T-helper 2 cell (primary cell): ENCODE results near the gene INSYN1.

Experiments used
- DNase-seq, 5 experiments: peaks; one replicate each; pipeline versions ENCODE4 v3.0.0 to v3.0.0-alpha.2; 2012 to 2022

INSYN1 gene

GRCh38 chr15:73773428-73773827 lies 20.3 kb upstream of the INSYN1 start:
- DNase-seq, result no peak

GRCh38 chr15:73771385-73772045 lies 18.4 kb upstream of the INSYN1 start:
- DNase-seq, result no peak

- DNase-seq, result no peak
Observed at GRCh38 chr15:73770050-73770449, 16.9 kb upstream of the INSYN1 start.

- DNase-seq, result no peak
Observed at GRCh38 chr15:73767806-73768501, 14.8 kb upstream of the INSYN1 start.

DNA sequence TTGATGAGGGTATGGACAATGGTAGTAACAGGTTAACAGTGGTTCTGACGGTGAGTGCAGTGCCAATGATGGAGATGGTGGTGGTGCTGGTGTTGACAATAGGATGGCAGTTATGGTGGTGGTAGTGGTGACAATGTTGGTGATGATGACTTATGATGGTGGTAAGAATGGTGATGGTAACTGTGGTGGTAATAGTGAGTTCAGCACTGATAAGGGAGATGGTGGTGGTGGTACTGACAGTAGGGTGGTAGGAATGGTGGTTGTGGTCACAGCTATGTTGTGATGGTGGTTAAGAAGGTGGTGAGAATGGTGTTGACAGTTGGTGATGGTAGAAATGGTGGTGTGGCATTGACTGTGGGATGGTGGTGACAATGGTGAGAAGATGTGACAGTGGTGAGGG lies 13.4 kb upstream of the INSYN1 start:
- DNase-seq, result peak in 1 of 5 experiments; percentile 24

DNA sequence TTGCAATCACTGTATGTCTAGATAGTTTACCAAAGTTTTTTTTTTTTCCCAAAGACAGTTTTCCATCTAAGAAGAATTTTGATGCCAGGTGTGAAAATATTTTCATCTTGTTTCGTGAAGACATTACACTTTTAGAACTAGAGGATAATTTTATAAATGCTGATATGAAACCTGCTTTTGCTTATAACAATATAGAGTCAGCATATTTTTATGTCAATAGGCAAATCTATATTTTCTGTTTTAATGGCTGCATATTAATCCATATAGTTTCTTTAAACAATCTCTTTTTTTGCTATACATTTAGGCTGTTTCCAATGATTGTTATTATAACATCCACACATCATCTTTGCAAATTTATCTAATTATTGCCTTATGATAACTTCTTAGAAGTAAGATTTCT lies 12.6 kb upstream of the INSYN1 start:
- no peak for DNase-seq

DNA sequence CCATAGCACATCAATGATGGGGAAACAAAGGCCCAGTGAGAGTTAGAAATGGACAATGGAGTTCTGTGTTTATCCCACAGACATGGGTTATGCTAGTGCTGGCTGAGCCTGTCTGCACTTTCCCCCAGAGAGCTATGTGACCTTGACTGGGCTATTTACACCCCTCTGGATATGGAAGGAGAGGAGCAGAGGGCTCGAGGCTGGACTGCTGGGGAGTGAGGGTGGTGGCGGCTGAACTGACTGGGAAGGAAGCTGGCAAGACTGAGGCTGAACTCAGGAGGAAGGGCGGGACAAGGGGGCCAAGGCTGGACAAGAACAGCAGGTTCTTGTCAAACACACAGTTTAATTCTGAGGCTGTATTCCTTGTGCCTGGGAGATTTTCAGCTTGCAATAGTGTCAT lies 10.8 kb upstream of the INSYN1 start:
- DNase-seq, result no peak

DNA sequence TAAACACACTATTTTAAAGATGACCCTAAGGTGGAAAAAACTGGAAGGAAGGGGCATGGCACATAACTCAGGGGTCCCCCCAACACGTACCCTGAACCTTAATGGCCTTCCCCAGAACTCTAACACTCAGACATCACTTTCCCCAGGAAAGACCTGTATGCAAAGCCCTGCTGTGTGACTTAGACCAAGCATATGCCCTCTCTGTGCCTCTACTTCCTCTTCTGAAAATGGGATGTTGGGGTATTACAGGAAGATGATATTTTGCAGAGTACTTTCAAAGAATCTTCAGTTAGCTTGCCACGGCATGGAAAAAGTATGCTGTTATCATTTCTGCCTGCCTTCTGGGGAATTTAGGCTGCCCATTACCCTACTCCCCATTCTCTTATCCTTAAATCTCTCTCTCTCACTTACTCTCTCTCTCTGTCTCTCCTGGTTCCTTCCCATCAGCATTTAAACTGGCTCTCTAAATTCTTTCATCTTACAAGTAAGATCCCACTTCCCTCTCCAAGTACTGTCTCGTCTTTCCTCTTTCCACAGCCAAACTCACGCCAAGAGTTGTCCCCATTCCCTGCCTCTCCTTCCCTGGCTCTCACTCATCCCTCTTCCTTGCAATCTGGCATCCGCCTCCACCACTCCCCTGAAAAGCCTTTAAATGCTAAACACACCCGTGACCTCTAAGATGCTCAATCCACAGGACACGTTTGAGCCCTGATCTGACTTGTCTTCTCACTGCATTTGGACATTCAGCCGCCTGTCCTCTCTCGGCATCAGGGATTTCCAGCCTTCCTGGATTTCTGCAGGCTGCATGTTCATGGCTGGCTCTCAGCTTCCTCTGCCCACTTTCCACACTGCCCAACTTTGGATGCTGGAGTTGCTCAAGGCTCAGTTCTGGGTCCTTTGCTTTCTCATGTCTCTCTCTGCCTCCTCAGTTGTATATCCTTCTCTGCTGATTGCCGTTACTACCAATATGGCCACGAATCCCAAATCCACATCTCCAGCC lies 7.5 kb upstream of the INSYN1 start:
- no peak for DNase-seq

- DNase-seq, result no peak
Observed at GRCh38 chr15:73758461-73758860, 5.3 kb upstream of the INSYN1 start.

GRCh38 chr15:73757571-73757970 lies 4.4 kb upstream of the INSYN1 start:
- no peak for DNase-seq

DNA sequence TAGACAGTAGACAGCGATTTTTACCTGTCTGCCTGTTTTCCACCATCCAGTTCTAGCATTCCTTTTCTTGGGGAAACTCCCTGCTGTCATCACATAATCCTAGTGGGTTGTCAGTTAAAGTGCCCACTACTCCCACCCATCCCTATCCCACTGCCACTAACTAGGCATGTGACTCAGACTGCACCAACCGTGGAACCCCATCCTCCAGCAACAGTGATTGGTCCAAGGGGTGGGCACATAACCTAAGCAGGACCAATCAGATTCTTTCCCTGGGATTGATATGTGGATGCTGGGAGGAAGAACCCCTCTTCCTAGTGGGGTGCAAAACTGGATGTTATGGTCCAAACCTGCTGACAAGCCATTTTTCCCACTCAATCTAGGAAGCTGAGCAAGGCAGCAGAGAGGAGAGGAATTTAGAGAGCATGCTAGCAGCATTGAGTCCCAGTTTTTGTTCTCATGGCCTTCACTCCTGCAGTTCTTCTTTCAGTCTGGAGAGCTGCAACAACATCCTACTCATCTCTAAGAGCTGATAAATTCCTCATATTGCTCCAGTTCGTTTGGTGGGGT lies 3.9 kb upstream of the INSYN1 start:
- no peak for DNase-seq

DNA sequence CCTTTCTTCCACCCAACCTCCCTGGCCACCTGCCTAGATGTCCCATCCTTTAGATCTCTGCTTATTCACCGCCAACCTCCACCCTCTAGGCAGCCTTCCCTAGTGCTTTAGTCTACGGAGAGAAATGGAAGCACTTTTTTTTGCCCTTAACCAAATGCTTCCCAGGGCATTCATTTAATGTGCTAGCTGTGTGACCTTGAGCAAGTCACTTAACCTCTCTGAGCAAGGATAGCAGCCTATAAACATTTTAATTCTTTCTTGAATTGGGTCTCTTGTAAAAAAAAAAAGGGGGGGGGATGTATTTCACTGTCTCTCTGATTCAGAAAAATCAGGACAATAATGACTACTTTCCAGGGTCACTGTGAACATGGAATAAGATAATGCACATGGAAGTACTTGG lies 3.2 kb upstream of the INSYN1 start:
- DNase-seq, result no peak

GRCh38 chr15:73755946-73756345 lies 2.8 kb upstream of the INSYN1 start:
- no peak for DNase-seq

DNA sequence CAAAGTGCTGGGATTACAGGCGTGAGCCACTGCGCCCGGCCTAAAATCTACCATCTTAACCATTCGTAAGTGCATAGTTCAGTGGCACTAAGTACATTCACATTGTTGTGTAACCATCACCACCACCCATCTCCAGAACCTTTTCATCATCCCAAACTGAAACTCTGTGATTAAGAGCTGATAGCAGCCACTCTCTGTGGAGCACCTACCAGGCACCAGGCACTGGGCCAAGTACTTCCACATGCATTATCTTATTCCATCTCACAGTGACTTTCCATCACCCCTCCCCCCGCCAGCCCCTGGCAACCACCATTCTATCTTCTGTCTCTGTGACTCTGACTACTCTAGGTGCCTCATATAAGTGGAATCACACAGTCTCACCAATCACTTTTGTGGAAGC lies 2.3 kb upstream of the INSYN1 start:
- DNase-seq, result no peak

DNA sequence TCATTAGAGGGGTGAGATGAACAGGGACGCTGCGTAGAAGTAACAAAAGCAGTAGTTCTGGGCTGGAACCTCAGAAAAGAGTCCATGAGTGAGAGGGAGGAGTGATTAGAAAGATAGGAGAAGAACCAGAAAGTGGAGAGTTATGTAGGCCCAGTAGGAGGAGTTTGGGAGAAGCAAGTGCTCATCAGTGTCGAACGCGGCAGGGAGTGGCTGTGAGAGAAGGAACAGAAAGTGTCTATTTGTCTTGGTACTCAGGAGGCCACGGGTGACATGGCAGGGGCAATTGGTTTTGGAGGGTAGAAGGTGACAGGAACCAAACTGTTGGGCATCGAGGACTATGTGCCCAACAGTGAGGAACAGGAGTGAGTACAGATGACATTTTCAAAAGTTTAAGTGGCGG lies 1.3 kb upstream of the INSYN1 start:
- no peak for DNase-seq

- DNase-seq, result no peak
Observed at GRCh38 chr15:73752806-73753193, 351 bp downstream of the INSYN1 start.

DNA sequence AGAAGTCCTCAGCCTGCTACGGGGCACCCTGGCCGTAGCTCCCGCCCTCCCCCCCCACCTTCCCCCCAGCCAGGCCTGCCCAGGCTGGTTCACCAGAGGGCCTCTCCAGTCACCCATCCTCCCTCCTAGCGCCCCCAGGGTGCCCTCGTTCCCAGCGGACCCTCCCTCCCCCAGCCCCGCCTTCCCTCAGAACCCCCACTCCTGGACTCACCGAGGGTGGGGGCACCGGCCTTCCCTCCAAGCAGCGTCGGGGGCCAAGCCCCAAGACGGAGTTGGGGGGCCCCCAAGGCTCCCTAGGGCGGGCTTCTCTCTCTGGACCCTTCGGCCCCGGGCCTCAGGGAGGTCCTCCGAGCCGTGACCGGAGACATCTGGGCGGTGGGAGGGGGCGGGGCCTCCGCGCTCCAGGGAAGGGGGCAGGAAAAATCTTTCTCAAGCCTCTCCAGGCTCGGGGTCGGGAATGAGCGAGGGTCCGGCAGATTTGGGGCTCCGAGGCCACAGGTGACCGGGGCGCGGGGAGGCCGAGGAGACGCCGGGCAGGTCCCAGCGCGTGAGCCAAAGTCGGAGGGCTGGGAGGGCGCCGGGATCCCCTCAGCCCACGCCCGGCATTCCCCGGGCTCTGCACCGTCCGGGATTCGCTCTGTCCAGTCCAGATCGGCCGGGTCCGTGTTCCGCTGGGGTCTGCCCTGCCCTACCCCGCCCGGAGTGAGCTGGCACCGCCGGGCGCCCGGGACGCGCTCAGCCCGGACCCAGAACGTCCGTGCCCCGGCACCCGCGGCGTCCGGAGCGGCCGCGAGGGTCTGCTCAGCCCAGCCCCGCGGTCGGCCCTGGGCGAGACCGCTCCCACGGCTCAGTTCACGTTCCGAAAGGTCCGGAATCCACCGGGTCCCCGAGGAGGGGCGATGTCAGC lies 999 bp downstream of the INSYN1 start:
- DNase-seq, result no peak

DNA sequence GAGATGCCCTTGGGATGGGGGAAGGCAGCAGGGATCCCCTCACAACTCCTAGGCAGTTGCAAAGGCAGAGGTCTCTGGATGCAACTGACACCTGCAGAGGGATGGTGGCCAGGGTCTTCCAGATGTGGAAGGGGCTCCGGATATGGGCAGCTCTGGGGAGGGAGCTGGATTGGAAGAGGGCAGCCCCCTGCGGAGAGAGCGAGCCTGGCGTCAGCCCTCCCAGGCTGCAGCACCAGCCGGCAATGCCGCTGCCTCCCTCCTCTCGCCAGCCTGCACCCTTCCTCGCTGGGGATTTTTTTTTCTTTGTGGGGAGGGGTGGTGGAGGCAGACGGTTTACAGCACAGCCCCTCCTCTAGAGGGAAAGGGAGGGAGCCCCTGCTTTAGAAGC lies 1.6 kb downstream of the INSYN1 start:
- DNase-seq, result no peak

DNA sequence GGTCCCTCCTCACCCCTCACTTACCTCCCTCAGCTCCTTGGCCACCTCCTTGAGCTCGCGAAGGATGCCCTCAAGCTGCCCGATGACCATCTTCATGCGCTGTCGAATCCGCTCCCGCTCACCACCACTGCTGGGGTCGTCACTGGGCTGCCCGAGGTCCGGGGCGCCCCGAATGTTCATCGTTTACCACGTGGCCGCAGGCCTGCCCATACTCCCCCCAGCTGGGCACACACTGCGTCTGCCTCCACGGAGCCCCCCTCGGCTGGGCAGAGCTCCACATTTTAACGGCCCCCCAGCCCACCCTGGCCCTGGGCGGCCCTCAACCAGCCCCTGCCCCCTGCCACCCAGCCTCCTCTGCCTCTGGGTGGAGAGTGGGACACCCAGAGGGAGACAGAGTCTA lies 2.2 kb downstream of the INSYN1 start:
- no peak for DNase-seq

DNA sequence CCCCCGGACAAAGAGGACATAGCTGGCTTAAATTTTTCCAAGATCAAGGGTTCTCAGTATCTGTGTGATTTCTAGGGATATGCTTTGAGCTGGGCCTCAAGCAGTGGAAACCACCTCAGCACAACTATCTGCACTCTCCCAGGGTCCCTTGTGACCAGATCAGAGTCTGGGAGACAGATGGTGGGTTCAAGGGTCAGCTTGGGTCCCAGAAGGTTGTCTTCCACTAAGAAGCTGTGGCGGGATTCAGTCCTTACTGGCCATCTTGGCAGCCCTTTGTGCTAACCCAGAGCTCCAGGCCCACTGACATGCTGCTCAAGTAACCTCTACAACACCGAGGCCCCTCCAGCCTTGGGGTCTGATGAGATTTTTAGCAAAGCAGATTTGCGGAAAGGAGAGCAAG lies 2.7 kb downstream of the INSYN1 start:
- no peak for DNase-seq

DNA sequence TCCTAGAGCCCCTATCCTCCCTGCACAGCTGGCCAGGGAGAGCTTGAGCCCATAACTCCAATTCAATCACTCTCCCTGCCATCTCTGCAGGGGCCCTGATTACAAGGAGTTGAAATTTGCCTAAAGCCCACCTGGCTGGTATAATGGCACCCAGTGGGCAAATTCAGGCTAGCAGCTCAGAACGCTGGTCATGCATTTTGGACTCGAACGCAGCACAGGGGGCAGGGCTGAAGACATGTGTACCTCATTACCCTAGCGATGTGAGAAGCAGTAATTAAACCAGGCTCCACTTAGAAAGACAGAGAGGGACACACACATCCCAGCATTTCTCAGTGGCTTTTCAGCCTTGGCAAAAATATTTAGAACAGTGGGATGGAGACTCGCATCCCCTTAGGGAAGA lies 3.2 kb downstream of the INSYN1 start:
- DNase-seq, result no peak

DNA sequence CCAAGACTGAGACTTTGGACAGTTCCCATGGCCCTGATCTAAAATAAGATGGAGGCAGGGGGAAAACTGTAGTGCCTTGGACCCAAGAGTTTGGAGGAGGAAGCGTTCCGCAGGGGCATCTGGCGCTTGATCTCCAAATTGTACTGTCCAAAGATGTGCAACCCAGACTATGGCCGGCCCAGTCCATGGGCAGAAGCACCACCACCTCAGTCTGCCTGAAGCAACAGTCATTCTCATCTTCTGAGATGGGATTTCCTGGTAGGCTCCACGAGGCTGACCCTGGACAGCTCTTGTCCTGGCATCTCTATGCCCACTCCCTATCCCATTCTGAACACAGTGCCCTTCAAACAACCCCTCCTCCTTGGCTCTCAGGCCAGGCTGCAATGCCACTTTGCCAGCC lies 3.6 kb downstream of the INSYN1 start:
- no peak for DNase-seq
